ENCODE data around the gene UTP11. TPM values are rescaled to one million over a fixed set of nuclear protein-coding genes. Genes with fewer than 3 reads are reported as not detected.
A peak's percentile ranks its signal among the peaks of the same experiment; 100 is the strongest.

UTP11 gene
- total RNA-seq, 1 donor from 2014 or later, result 49.2 TPM

DNA sequence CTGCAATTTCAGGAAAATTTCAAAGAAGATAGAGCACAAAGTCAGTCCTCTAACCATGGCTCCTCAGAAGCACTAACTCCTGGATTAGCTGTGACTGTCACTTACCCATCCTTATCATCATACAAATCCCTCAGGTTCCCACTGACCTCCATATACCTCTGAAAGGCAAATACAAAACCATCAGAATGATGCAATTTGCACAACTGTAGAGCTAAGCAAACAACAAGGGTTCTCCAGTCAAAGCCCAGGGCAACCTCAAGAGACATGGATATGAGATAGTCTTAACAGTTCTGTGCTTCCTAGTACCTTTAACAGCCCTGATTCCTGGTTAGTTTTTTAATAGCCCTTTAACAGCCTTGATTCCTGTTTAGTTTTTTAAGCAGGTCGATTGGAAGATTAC, 24.9 kb upstream of the UTP11 start:
- DNase-seq (ENCODE audit: low read depth), result no peak
- no peak overlapping the region for H3K4me3 ChIP-seq (ENCODE audit: low read depth, low read length)
- TF ChIP-seq, protein P1, sequence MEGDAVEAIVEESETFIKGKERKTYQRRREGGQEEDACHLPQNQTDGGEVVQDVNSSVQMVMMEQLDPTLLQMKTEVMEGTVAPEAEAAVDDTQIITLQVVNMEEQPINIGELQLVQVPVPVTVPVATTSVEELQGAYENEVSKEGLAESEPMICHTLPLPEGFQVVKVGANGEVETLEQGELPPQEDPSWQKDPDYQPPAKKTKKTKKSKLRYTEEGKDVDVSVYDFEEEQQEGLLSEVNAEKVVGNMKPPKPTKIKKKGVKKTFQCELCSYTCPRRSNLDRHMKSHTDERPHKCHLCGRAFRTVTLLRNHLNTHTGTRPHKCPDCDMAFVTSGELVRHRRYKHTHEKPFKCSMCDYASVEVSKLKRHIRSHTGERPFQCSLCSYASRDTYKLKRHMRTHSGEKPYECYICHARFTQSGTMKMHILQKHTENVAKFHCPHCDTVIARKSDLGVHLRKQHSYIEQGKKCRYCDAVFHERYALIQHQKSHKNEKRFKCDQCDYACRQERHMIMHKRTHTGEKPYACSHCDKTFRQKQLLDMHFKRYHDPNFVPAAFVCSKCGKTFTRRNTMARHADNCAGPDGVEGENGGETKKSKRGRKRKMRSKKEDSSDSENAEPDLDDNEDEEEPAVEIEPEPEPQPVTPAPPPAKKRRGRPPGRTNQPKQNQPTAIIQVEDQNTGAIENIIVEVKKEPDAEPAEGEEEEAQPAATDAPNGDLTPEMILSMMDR (conservative IDR thresholded peaks at IDR 0.05; ENCODE audit: low read depth, low read length), result no peak

GRCh38 chr1:37989361-37989930, 23.1 kb upstream of the UTP11 start:
- DNase-seq (ENCODE audit: low read depth), result no peak
- TF ChIP-seq, protein P1 (conservative IDR thresholded peaks at IDR 0.05; ENCODE audit: low read depth, low read length), result no peak

GRCh38 chr1:37994886-37995566, 17.5 kb upstream of the UTP11 start:
- TF ChIP-seq, protein P1 (conservative IDR thresholded peaks at IDR 0.05; ENCODE audit: low read depth, low read length), result no peak
- no peak for DNase-seq (ENCODE audit: low read depth)
- peak overlapping the region; percentile 59 for H3K4me3 ChIP-seq (ENCODE audit: low read depth, low read length)

More at GRCh38 chr1:37989361-37989930, 23.1 kb upstream of the UTP11 start:
- H3K4me3 ChIP-seq (ENCODE audit: low read depth, low read length), result peak overlapping the region; percentile 100

GRCh38 chr1:37995751-37996345, 16.7 kb upstream of the UTP11 start:
- TF ChIP-seq, protein P1 (conservative IDR thresholded peaks at IDR 0.05; ENCODE audit: low read depth, low read length), result no peak
- peak overlapping the region; percentile 59 for H3K4me3 ChIP-seq (ENCODE audit: low read depth, low read length)
- DNase-seq (ENCODE audit: low read depth), result no peak

- no peak for DNase-seq (ENCODE audit: low read depth)
Observed at GRCh38 chr1:37997256-37998088, 15.1 kb upstream of the UTP11 start.

DNA sequence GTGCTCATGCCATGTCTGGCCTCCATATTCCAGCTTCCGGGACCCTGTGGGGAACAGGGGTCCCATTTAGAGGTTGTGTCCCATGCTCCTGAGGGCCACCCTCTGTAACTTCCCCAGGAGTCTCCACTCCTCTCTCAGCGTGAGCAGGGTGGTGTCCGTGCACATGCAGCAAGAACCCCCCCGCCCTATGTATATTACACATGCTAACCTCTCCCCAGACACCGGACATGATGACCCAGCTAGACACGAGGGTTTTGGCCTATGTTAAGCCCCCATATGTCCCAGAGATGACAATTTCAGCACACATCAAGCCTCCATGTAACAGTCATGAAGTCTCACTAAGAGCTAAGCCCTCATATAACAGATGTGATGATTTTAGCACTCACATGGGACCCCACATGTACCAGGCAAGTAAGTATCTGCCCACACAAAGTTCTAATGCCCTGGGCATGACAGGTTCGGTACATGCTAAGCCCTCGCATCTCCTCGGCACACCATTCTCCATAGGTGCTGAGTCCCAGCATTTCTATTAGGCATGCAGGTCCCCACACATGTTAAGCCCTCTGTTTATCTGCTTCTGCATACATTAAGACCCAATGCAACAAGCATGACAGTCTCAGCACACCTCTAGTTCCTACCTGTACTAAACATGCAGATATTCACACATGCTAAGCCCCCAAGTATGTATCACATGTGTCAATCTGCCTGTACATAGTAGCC, 14.3 kb upstream of the UTP11 start:
- TF ChIP-seq, protein P1 (conservative IDR thresholded peaks at IDR 0.05; ENCODE audit: low read depth, low read length), result no peak
- DNase-seq (ENCODE audit: low read depth), result no peak
- H3K4me3 ChIP-seq (ENCODE audit: low read depth, low read length), result no peak overlapping the region

More at GRCh38 chr1:37997256-37998088, 15.1 kb upstream of the UTP11 start:
- TF ChIP-seq, protein P1 (conservative IDR thresholded peaks at IDR 0.05; ENCODE audit: low read depth, low read length), result no peak
- no peak overlapping the region for H3K4me3 ChIP-seq (ENCODE audit: low read depth, low read length)
